Transverse colon (tissue), 4 donors: ENCODE results near the gene DOCK1. TPM values are rescaled to one million over a fixed set of nuclear protein-coding genes. Genes with fewer than 3 reads are reported as not detected.

ENCODE experiments used
- DNase-seq: peaks from one replicate; pipeline ENCODE4 v3.0.0-alpha.2; 2019
- H3K27ac ChIP-seq, 4 donors: fragments of 200-600 bp; sonication (generic); 2 replicates each; pipeline ENCODE4 v1.5.1; 2016 to 2018; ENCODE audit warnings: inconsistent platforms in 4 of 4
- H3K27me3 ChIP-seq: fragments of 200-600 bp; sonication (generic); 2 replicates; pipeline ENCODE4 v1.5.1; 2017; ENCODE audit warnings: inconsistent platforms
- H3K36me3 ChIP-seq, 4 donors: fragments of 200-600 bp; sonication (generic); 2 replicates each; pipeline ENCODE4 v1.5.1; 2017 to 2019; ENCODE audit warnings: inconsistent platforms in 4 of 4
- H3K4me1 ChIP-seq, 4 donors: fragments of 200-600 bp; sonication (generic); 2 replicates each; pipeline ENCODE4 v1.5.1; 2017 to 2020; ENCODE audit warnings: inconsistent platforms in 4 of 4
- H3K4me3 ChIP-seq, 4 donors: fragments of 200-600 bp; sonication (generic); 1 replicate in 1 of 4; 2 replicates in 3 of 4; pipeline versions ENCODE4 v1.5.1 to v1.6.1; 2017 to 2019; ENCODE audit warnings: inconsistent platforms in 4 of 4
- H3K9me3 ChIP-seq, 2 donors: fragments of 200-600 bp; sonication (generic); 2 replicates each; pipeline ENCODE4 v1.5.1; 2017 to 2019; ENCODE audit warnings: inconsistent platforms in 2 of 2
- CTCF ChIP-seq, 5 experiments: fragments of 200-600 bp in 3 of 5; fragments of 450-650 bp in 2 of 5; sonication (generic) in 3 of 5; IDR thresholded peaks; 1 replicate in 2 of 5; 2 replicates in 3 of 5; pipeline ENCODE4 v1.5.1; 2016 to 2017; ENCODE audit warnings: antibody characterized with exemption in 5 of 5, inconsistent platforms in 3 of 5, mild to moderate bottlenecking in 2 of 5, moderate library complexity in 1 of 5
- EP300 ChIP-seq: sonication (generic); formaldehyde crosslinking; IDR thresholded peaks from one replicate; pipeline ENCODE4 v1.6.1; 2017; ENCODE audit warnings: antibody characterized with exemption, low read depth
- POLR2A ChIP-seq: fragments of 450-650 bp; IDR thresholded peaks from one replicate; pipeline ENCODE4 v1.6.1; 2016; ENCODE audit warnings: antibody characterized with exemption, mild to moderate bottlenecking, moderate library complexity
- POLR2AphosphoS5 ChIP-seq, 3 donors: sonication (generic); formaldehyde crosslinking; IDR thresholded peaks; one replicate each; pipeline ENCODE4 v1.6.1; 2016; ENCODE audit warnings: antibody characterized with exemption in 3 of 3
- WGBS, 2 donors: methylation state at CpG; one replicate each; pipeline ENCODE4 v1.1.5; 2018; ENCODE audit warnings: low coverage in 1 of 2; 5-methylcytosine and 5-hydroxymethylcytosine counted together
- in situ Hi-C, 4 donors: fragments of 200-750 bp; cut with MboI; loops; one replicate each; pipeline versions ENCODE4 v1.15.0 to v1.15.1; 2017; ENCODE audit warnings: low sequenced_read_pairs in 3 of 4, low pct_ligation_motif_present in 1 of 4, low pct_unique_long_range_greater_than_20kb in 1 of 4
- intact Hi-C: fragments of 100-400 bp; cut with DNase I; formaldehyde crosslinking; loops from one replicate; pipeline ENCODE4 v1.15.1; 2023; ENCODE audit warnings: low total_unique reads
- total RNA-seq, 4 donors: library from RNA; depleted of rRNA; stranded (reverse); fragments of >200 nt; gene quantifications; one replicate each; pipeline ENCODE4 v1.1.0, GENCODE V29; 2016

DOCK1 gene
- total RNA-seq, 4 donors from 2014 or later: 75.1 to 200 (median 92.5) TPM

- no peak overlapping the region for H3K4me3 ChIP-seq
- no peak for DNase-seq
- in situ Hi-C loops (no loop called here), intact Hi-C loops (loop anchor here (10.0 kb wide), 1 partner anchor 1383 kb away; no protein-coding TSS in a partner anchor)
- no peak for TF ChIP-seq EP300
- TF ChIP-seq POLR2AphosphoS5 (IDR thresholded peaks at IDR 0.05): no peak
- no peak for TF ChIP-seq CTCF (IDR thresholded peaks at IDR 0.05)
- TF ChIP-seq POLR2A: no peak
- H3K27me3 ChIP-seq: no peaks in the 10 kb centered on the region
- WGBS, 2 donors: 76 to 87% methylated on average over 9 to 10 of the region's 10 CpGs
- no peaks in the 10 kb centered on the region for H3K9me3 ChIP-seq
- no peaks in the 10 kb centered on the region for H3K36me3 ChIP-seq
- H3K4me1 ChIP-seq: no peaks in the 10 kb centered on the region
- H3K27ac ChIP-seq: no peak overlapping the region
Measured at GRCh38 chr10:127151541-127151940, 246.3 kb downstream of the DOCK1 start.

- Histone ChIP-seq H3K4me1 (no peaks in the 10 kb centered on the region), H3K36me3 (no peaks in the 10 kb centered on the region), H3K4me3 (no peak overlapping the region), H3K27me3 (no peaks in the 10 kb centered on the region), H3K27ac (no peak overlapping the region), H3K9me3 (no peaks in the 10 kb centered on the region)
- WGBS, 2 donors: 92 to 94% methylated on average over 6 to 9 of the region's 9 CpGs
- no peak for DNase-seq
- intact Hi-C loops (loop anchor here (10.0 kb wide), 1 partner anchor 1383 kb away; no protein-coding TSS in a partner anchor), in situ Hi-C loops (no loop called here)
- TF ChIP-seq POLR2AphosphoS5 (IDR thresholded peaks at IDR 0.05): no peak
- TF ChIP-seq CTCF (IDR thresholded peaks at IDR 0.05): no peak
- no peak for TF ChIP-seq POLR2A
- TF ChIP-seq EP300: no peak
Measured at GRCh38 chr10:127151981-127152699, 246.9 kb downstream of the DOCK1 start.

GRCh38 chr10:127153181-127153580 is 248.0 kb downstream of the DOCK1 start:
- no peaks in the 10 kb centered on the region for H3K9me3 ChIP-seq
- no peak for TF ChIP-seq POLR2AphosphoS5 (IDR thresholded peaks at IDR 0.05)
- TF ChIP-seq CTCF (IDR thresholded peaks at IDR 0.05): no peak
- TF ChIP-seq POLR2A: no peak
- TF ChIP-seq EP300: no peak
- intact Hi-C loops (loop anchor here (10.0 kb wide), 1 partner anchor 1382 kb away; no protein-coding TSS in a partner anchor), in situ Hi-C loops (no loop called here)
- H3K27ac ChIP-seq: no peak overlapping the region
- H3K36me3 ChIP-seq: no peaks in the 10 kb centered on the region
- 71% methylated on average over 4 of the region's 4 CpGs; no CpG with 5 or more reads in 1 of the 2 donors for WGBS, 2 donors
- no peak for DNase-seq
- no peaks in the 10 kb centered on the region for H3K4me1 ChIP-seq
- no peak overlapping the region for H3K4me3 ChIP-seq
- H3K27me3 ChIP-seq: no peaks in the 10 kb centered on the region

- Histone ChIP-seq H3K27ac (no peak overlapping the region), H3K36me3 (no peaks in the 10 kb centered on the region), H3K4me1 (no peaks in the 10 kb centered on the region), H3K9me3 (no peaks in the 10 kb centered on the region), H3K4me3 (no peak overlapping the region), H3K27me3 (no peaks in the 10 kb centered on the region)
- intact Hi-C loops (loop anchor here (10.0 kb wide), 1 partner anchor 1380 kb away; no protein-coding TSS in a partner anchor), in situ Hi-C loops (no loop called here)
- DNase-seq: no peak
- TF ChIP-seq EP300 (no peak), POLR2AphosphoS5 (IDR thresholded peaks at IDR 0.05) (no peak), POLR2A (no peak)
- WGBS, 2 donors: 73 to 97% methylated on average over 6 to 9 of the region's 9 CpGs
Measured at GRCh38 chr10:127154831-127155620, 249.8 kb downstream of the DOCK1 start.
